Measurements from ENCODE around the gene SLC25A10. TPM values are rescaled to one million over a fixed set of nuclear protein-coding genes. Genes with fewer than 3 reads are reported as not detected.
"Not testable (repeated sequence)": the region's sequence is repeated elsewhere in the genome, so short reads cannot be mapped to it uniquely, and the experiment has no call there.

Gene SLC25A10, protein sequence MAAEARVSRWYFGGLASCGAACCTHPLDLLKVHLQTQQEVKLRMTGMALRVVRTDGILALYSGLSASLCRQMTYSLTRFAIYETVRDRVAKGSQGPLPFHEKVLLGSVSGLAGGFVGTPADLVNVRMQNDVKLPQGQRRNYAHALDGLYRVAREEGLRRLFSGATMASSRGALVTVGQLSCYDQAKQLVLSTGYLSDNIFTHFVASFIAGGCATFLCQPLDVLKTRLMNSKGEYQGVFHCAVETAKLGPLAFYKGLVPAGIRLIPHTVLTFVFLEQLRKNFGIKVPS
- polyA plus RNA-seq (2012; ENCODE audit: missing spikeins): 8.0 TPM

GRCh38 chr17:81711814-81712467, at the start of gene SLC25A10:
TSS of gene SLC25A10 (plus strand) at chr17:81712284. CDS start at chr17:81712427, 143 bp downstream.
- FAIRE-seq (peak; percentile 83), DNase-seq (ENCODE audit: insufficient read length) (peak; percentile 92)
- TF ChIP-seq POLR2AphosphoS5 (IDR thresholded peaks at IDR 0.05; ENCODE audit: low read depth, low read length) (no peak; the same call in 1 of the 2 replicates), TAF1 (IDR thresholded peaks at IDR 0.05; ENCODE audit: borderline replicate concordance, low read depth, low read length) (no peak), POLR2A (IDR thresholded peaks at IDR 0.05; ENCODE audit: low read depth, low read length) (no peak; the same call in 1 of the 2 replicates)

DNA sequence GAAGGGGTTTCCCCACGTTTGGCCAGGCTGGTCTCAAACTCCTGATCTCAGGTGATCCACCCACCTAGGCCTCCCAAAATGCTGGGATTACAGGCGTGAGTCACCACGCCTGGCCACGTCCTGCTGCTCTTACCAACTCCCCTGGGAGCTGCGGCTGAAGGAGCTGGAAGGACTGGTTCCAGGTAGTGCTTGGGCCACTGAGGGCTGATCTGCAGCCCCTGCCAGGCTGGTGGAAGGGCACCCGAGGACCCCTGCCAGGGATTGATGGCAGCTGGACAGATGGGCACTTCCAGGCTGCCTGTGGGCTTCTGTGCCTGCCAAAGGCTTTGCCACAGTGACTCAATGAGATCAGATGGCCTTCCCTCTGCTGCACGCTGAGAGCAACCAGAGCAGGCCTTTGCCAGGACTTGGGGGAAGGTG, 48.0 kb upstream of the SLC25A10 start:
- no peak for FAIRE-seq
- no peak for TF ChIP-seq POLR2A (IDR thresholded peaks at IDR 0.05; ENCODE audit: low read depth, low read length)
- no peak for TF ChIP-seq TAF1 (IDR thresholded peaks at IDR 0.05; ENCODE audit: borderline replicate concordance, low read depth, low read length)
- TF ChIP-seq POLR2AphosphoS5 (IDR thresholded peaks at IDR 0.05; ENCODE audit: low read depth, low read length): 0 out of 2 replicates have a peak, but pooled peaks have one; percentile 15
- DNase-seq (ENCODE audit: insufficient read length): no peak

DNA sequence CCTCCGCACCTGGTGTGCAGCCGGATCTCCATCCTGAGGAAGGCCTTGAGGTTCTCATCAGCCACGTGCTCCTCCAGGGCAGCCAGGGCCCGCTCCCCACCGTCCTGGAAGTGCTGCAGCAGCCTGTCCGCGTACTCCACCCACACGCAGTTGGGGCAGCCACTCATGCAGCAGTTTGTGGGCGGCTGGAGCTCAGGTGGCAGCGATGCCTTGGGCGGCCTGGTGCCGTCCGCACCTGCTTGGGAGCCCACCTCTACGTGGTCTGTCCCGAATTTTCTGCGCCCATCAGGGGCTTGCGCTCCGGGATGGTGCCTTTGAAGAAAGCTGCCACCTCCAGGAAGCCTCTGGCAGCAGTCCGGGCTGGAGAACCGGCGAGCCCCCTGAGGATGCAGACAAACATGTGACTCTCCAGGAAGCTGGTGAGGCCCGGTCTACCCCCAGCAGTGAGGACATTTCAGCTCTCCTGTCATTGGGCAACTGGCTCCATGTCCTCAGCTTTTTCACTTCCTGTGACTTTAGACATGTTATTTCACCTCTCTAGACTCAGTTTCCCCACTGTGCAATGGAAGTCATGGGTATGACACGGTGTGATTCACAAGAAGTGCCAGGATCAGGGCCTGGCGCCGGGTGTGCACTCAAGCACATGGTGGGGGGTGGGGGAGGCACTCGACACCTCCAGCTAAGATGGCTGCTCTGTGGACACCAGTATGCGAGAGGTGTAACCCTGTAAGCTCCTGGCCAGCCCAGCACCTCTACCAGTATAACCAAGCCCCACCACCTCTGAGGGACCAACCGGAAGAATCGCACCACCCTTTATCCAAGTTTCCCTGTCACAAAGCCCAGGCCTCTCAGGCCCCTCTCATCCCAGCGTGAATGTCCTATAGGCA, 46.6 kb upstream of the SLC25A10 start:
- FAIRE-seq (peak; percentile 57), DNase-seq (ENCODE audit: insufficient read length) (peak; percentile 65)
- TF ChIP-seq TAF1 (IDR thresholded peaks at IDR 0.05; ENCODE audit: borderline replicate concordance, low read depth, low read length) (no peak), POLR2A (IDR thresholded peaks at IDR 0.05; ENCODE audit: low read depth, low read length) (peak; percentile 53)

GRCh38 chr17:81666092-81666341, 46.1 kb upstream of the SLC25A10 start:
- no peak for FAIRE-seq
- no peak for TF ChIP-seq TAF1 (IDR thresholded peaks at IDR 0.05; ENCODE audit: borderline replicate concordance, low read depth, low read length)
- TF ChIP-seq POLR2AphosphoS5 (IDR thresholded peaks at IDR 0.05; ENCODE audit: low read depth, low read length): no peak
- no peak for TF ChIP-seq POLR2A (IDR thresholded peaks at IDR 0.05; ENCODE audit: low read depth, low read length)
- no peak for DNase-seq (ENCODE audit: insufficient read length)

DNA sequence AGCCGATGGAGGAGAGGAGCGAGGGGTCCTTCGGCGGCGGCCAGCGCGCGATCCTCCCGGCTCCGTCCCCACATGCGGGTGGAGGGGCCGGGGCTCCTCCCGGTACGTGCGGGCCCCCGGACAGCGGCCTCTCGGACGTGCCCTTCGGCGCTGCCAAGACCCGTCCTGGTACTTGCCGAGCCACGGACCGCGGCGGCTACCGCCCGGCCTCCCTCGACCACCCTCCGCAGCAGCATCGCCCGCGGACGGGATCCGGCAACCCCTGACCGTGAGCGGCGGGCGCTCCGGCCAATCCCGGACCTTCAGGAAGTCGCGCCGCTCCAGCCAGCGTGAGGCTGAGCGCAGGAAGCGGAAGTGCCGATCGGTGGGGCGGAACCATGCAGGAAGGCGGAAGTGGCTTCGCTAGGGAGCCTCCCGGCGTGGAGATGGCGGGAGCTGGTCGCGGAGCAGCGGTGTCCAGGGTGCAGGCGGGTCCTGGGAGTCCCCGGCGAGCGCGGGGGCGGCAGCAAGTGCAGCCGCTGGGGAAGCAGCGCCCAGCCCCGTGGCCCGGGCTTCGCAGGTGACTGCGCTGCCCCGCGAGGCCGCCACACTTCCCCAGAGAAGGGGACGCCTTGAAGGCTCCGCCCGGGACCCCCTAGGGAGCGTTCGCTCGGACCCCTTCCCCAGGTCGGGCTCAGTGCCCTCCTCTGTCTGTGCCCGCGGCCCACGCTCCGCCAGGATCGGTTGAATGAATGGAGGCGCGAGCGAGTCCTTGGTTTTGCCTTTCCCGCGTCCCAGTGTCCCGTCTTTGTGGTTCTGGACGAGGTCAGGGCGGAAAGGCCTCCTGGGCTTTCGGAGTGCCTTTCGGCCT, 45.5 kb upstream of the SLC25A10 start, which contains the start of the genes CCDC137 and OXLD1:
CCDC137 (plus strand) TSS at position 396 of the 850 bp plus-strand sequence; CDS start at position 426, 30 bp downstream.
OXLD1 (minus strand) TSS at position 264 of the 850 bp plus-strand sequence; CDS start at position 236, 28 bp downstream.
- peak; percentile 98 for TF ChIP-seq POLR2A (IDR thresholded peaks at IDR 0.05; ENCODE audit: low read depth, low read length)
- TF ChIP-seq POLR2AphosphoS5 (IDR thresholded peaks at IDR 0.05; ENCODE audit: low read depth, low read length): peak; percentile 97
- TF ChIP-seq TAF1 (IDR thresholded peaks at IDR 0.05; ENCODE audit: borderline replicate concordance, low read depth, low read length): peak; percentile 94
- DNase-seq (ENCODE audit: insufficient read length): peak; percentile 99
- FAIRE-seq: peak; percentile 94

DNA sequence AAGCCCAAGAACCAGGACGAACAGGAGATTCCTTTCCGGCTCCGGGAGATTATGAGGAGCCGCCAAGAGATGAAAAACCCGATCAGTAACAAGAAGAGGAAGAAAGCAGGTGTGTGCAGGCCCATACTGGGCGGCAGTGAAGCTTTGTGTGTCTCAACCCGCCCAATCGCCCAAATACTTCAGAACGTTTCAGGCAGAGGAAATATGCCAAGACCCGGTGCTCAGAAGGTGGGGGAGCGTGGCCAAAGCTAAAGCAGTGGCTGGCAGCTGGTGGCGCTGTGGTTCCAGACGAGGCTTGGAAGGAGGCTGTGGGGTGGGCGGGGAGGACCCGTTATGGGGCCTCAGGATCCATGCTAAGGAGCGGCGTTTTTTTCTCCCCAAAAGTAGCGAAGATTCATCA, 44.3 kb upstream of the SLC25A10 start:
- FAIRE-seq: no peak
- no peak for TF ChIP-seq POLR2AphosphoS5 (IDR thresholded peaks at IDR 0.05; ENCODE audit: low read depth, low read length)
- no peak for TF ChIP-seq TAF1 (IDR thresholded peaks at IDR 0.05; ENCODE audit: borderline replicate concordance, low read depth, low read length)
- no peak for TF ChIP-seq POLR2A (IDR thresholded peaks at IDR 0.05; ENCODE audit: low read depth, low read length)
- DNase-seq (ENCODE audit: insufficient read length): no peak

DNA sequence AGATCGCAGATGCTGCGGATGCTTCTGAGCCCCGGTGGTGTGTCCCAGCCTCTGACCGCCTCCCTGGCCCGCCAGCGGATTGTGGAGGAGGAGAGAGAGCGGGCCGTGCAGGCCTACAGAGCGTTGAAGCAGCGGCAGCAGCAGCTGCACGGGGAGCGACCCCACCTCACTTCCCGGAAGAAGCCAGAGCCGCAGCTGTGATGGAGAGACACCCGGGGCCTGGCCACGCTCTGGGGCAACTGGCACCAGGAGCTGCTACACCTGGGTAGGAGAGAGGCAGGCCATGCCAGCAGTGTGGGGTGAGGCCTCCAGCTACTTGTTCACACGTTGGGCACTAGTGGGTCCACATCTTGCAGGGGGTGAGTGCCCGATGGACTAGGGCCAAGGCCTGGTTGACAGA, 39.6 kb upstream of the SLC25A10 start:
- TF ChIP-seq POLR2AphosphoS5 (IDR thresholded peaks at IDR 0.05; ENCODE audit: low read depth, low read length): no peak
- no peak for TF ChIP-seq POLR2A (IDR thresholded peaks at IDR 0.05; ENCODE audit: low read depth, low read length)
- no peak for TF ChIP-seq TAF1 (IDR thresholded peaks at IDR 0.05; ENCODE audit: borderline replicate concordance, low read depth, low read length)
- no peak for DNase-seq (ENCODE audit: insufficient read length)
- FAIRE-seq: no peak

DNA sequence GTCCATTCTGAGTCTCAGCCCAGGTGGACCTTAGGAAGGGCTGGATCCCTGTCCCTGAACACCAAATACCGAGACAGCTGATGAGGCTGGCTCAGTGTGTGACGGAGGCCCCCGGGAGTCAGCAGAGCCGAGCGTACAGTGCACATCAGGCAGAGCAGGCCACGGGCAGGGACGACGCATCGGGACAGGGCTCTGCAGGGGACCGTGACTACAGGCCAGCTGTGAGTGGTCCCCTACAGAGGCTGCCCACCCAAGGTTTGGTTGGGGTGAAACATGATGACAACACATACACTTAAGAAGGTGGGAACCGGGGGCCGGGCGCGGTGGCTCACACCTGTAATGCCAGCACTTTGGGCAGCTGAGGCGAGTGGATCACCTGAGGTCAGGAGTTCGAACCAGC, 39.1 kb upstream of the SLC25A10 start:
- TF ChIP-seq POLR2A (IDR thresholded peaks at IDR 0.05; ENCODE audit: low read depth, low read length) (no peak), POLR2AphosphoS5 (IDR thresholded peaks at IDR 0.05; ENCODE audit: low read depth, low read length) (no peak), TAF1 (IDR thresholded peaks at IDR 0.05; ENCODE audit: borderline replicate concordance, low read depth, low read length) (no peak)
- no peak for FAIRE-seq
- DNase-seq (ENCODE audit: insufficient read length): no peak

- no peak for DNase-seq (ENCODE audit: insufficient read length)
- FAIRE-seq: no peak
- TF ChIP-seq POLR2AphosphoS5 (IDR thresholded peaks at IDR 0.05; ENCODE audit: low read depth, low read length): no peak
- no peak for TF ChIP-seq TAF1 (IDR thresholded peaks at IDR 0.05; ENCODE audit: borderline replicate concordance, low read depth, low read length)
- no peak for TF ChIP-seq POLR2A (IDR thresholded peaks at IDR 0.05; ENCODE audit: low read depth, low read length)
These were observed 38.4 kb upstream of the SLC25A10 start for GRCh38 chr17:81673561-81674258.

GRCh38 chr17:81675515-81676221, 36.4 kb upstream of the SLC25A10 start:
- DNase-seq (ENCODE audit: insufficient read length): not testable (repeated sequence)
- peak; percentile 51 for FAIRE-seq

Data from GM12892 (cell line).